H1 (cell line): ENCODE data around the gene MARCHF10. TPM values are rescaled to one million over a fixed set of nuclear protein-coding genes. Genes with fewer than 3 reads are reported as not detected.

Experiments used
- CTCF ChIA-PET: fragments of 300-600 bp; sonication (Branson Sonifier 250); formaldehyde crosslinking; loops from one replicate; lab custom pipeline; 2021; ENCODE audit not compliant: partially characterized antibody; lab: Charles Lee
- POLR2A ChIA-PET: fragments of 300-600 bp; sonication (Branson Sonifier 250); formaldehyde crosslinking; loops from one replicate; lab custom pipeline; 2021; ENCODE audit warnings: inconsistent platforms; ENCODE audit not compliant: partially characterized antibody; lab: Charles Lee
- DNase-seq, 2 experiments: peaks; one replicate each; pipeline versions ENCODE4 v3.0.0 to v3.0.0-alpha.2; 2010 to 2022; ENCODE audit warnings: low spot score in 2 of 2, low read depth in 1 of 2, mixed read lengths in 1 of 2
- FAIRE-seq: peaks from 2 replicates; lab custom pipeline; 2011; peaks lifted over from hg19 to GRCh38; lab: Jason Lieb, UNC
- H2AFZ ChIP-seq: 2 replicates; pipeline ENCODE4 v1.8.1; 2012; ENCODE audit warnings: low read length, inconsistent platforms
- H2AK5ac ChIP-seq: 2 replicates; pipeline ENCODE4 v1.6.1; 2013; ENCODE audit warnings: low read depth, low read length
- H2BK120ac ChIP-seq: replicated peaks from 2 replicates; pipeline ENCODE3; 2013; ENCODE audit warnings: low read depth, low read length, inconsistent platforms
- H2BK12ac ChIP-seq: 2 replicates; pipeline ENCODE4 v1.6.1; 2013; ENCODE audit warnings: low read depth, low read length
- H2BK15ac ChIP-seq: 2 replicates; pipeline ENCODE4 v1.6.1; 2013; ENCODE audit warnings: low read length
- H2BK20ac ChIP-seq: 2 replicates; pipeline ENCODE4 v1.6.1; 2013; ENCODE audit warnings: low read length
- H2BK5ac ChIP-seq: 2 replicates; pipeline ENCODE4 v1.6.1; 2013; ENCODE audit warnings: low read depth, low read length
- H3K14ac ChIP-seq: 2 replicates; pipeline ENCODE4 v1.6.1; 2013; ENCODE audit warnings: inconsistent platforms; ENCODE audit not compliant: insufficient read length
- H3K18ac ChIP-seq: 2 replicates; pipeline ENCODE4 v1.6.1; 2013; ENCODE audit warnings: low read length; ENCODE audit errors: extremely low read depth
- H3K23ac ChIP-seq: 2 replicates; pipeline ENCODE4 v1.6.1; 2013; ENCODE audit warnings: inconsistent platforms; ENCODE audit not compliant: insufficient read length
- H3K23me2 ChIP-seq: 2 replicates; pipeline ENCODE4 v1.6.1; 2013; ENCODE audit warnings: low read depth, low read length
- H3K27ac ChIP-seq: 2 replicates; pipeline ENCODE4 v1.6.1; 2011; ENCODE audit warnings: low read depth, low read length, inconsistent platforms
- H3K27me3 ChIP-seq, 4 experiments: replicated peaks in 1 of 4; 1 replicate in 1 of 4; 2 replicates in 3 of 4; pipeline versions ENCODE4 v1.6.1 to v1.8.1; 2011 to 2013; ENCODE audit warnings: low read length in 3 of 4, mild to moderate bottlenecking in 3 of 4, inconsistent platforms in 2 of 4, mixed read lengths in 2 of 4, moderate library complexity in 1 of 4; ENCODE audit not compliant: control insufficient read depth in 3 of 4, insufficient read depth in 3 of 4; ENCODE audit errors: extremely low read depth in 1 of 4
- H3K36me3 ChIP-seq, 4 experiments: 2 replicates each; pipeline versions ENCODE4 v1.6.1 to v1.8.1; 2011 to 2013; ENCODE audit warnings: mild to moderate bottlenecking in 4 of 4, low read length in 3 of 4, moderate library complexity in 2 of 4, control low read depth in 1 of 4, inconsistent platforms in 1 of 4; ENCODE audit not compliant: insufficient read depth in 4 of 4, control insufficient read depth in 2 of 4
- H3K4ac ChIP-seq: replicated peaks from 2 replicates; pipeline ENCODE3; 2013; ENCODE audit warnings: low read length, low read depth, mixed read lengths, inconsistent platforms; ENCODE audit not compliant: insufficient read length
- H3K4me1 ChIP-seq, 4 experiments: replicated peaks in 1 of 4; 1 replicate in 1 of 4; 2 replicates in 3 of 4; pipeline versions ENCODE4 v1.6.1 to v1.8.1; 2011 to 2013; ENCODE audit warnings: low read length in 3 of 4, inconsistent platforms in 2 of 4, mixed read lengths in 1 of 4; ENCODE audit not compliant: insufficient read depth in 4 of 4, control insufficient read depth in 3 of 4
- H3K4me2 ChIP-seq, 2 experiments: 2 replicates each; pipeline versions ENCODE4 v1.6.1 to v1.8.1; 2011 to 2013; ENCODE audit warnings: low read depth in 2 of 2, low read length in 2 of 2, control low read depth in 1 of 2, inconsistent platforms in 1 of 2, mild to moderate bottlenecking in 1 of 2; ENCODE audit not compliant: insufficient read depth in 1 of 2
- H3K4me3 ChIP-seq, 4 experiments: fragments of 200-600, 300-600 bp in 1 of 4; sonication (generic), shearing (Covaris generic), sonication (Bioruptor Twin) in 1 of 4; 2 replicates each; pipeline versions ENCODE4 v1.5.1 to v1.8.1; 2011 to 2016; ENCODE audit warnings: low read length in 4 of 4, low read depth in 3 of 4, control low read depth in 2 of 4, inconsistent platforms in 2 of 4, mild to moderate bottlenecking in 2 of 4, mixed read lengths in 1 of 4, moderate library complexity in 1 of 4; ENCODE audit not compliant: insufficient read depth in 2 of 4; ENCODE audit errors: extremely low read depth in 1 of 4
- H3K56ac ChIP-seq: replicated peaks from 2 replicates; pipeline ENCODE3; 2013; ENCODE audit warnings: low read depth, mild to moderate bottlenecking, mixed read lengths, low read length, inconsistent platforms; ENCODE audit not compliant: insufficient read length
- H3K79me1 ChIP-seq: 2 replicates; pipeline ENCODE4 v1.6.1; 2013; ENCODE audit warnings: low read depth, low read length, control low read depth
- H3K79me2 ChIP-seq, 2 experiments: 2 replicates each; pipeline versions ENCODE4 v1.6.1 to v1.8.1; 2012 to 2013; ENCODE audit warnings: low read length in 2 of 2, mild to moderate bottlenecking in 2 of 2, inconsistent platforms in 1 of 2; ENCODE audit not compliant: insufficient read depth in 2 of 2, control insufficient read depth in 1 of 2
- H3K9ac ChIP-seq, 4 experiments: replicated peaks in 1 of 4; 1 replicate in 1 of 4; 2 replicates in 3 of 4; pipeline versions ENCODE4 v1.6.1 to v1.8.1; 2011 to 2013; ENCODE audit warnings: low read depth in 3 of 4, low read length in 3 of 4, control low read depth in 2 of 4, mild to moderate bottlenecking in 2 of 4, moderate library complexity in 2 of 4, inconsistent platforms in 1 of 4; ENCODE audit errors: extremely low read depth in 1 of 4
- H3K9me3 ChIP-seq, 2 experiments: 2 replicates each; pipeline versions ENCODE4 v1.6.1 to v1.8.1; 2012 to 2013; ENCODE audit warnings: mild to moderate bottlenecking in 2 of 2, moderate library complexity in 2 of 2, control low read depth in 1 of 2, inconsistent platforms in 1 of 2, low read depth in 1 of 2, low read length in 1 of 2, mixed read lengths in 1 of 2; ENCODE audit not compliant: insufficient read depth in 2 of 2
- H4K20me1 ChIP-seq, 2 experiments: replicated peaks in 1 of 2; 2 replicates each; pipeline versions ENCODE3 to v1.8.1; 2011 to 2013; ENCODE audit warnings: inconsistent platforms in 2 of 2, low read length in 2 of 2, mild to moderate bottlenecking in 1 of 2; ENCODE audit not compliant: insufficient read depth in 2 of 2, control insufficient read depth in 1 of 2
- H4K5ac ChIP-seq: 2 replicates; pipeline ENCODE4 v1.6.1; 2013; ENCODE audit warnings: low read length, low read depth, mixed read lengths, inconsistent platforms; ENCODE audit not compliant: insufficient read length
- H4K8ac ChIP-seq: 2 replicates; pipeline ENCODE4 v1.8.0; 2013; ENCODE audit warnings: mild to moderate bottlenecking, moderate library complexity, low read length, inconsistent platforms; ENCODE audit not compliant: insufficient read depth; ENCODE audit errors: extremely low read depth
- H4K91ac ChIP-seq: replicated peaks from 2 replicates; pipeline ENCODE3; 2013; ENCODE audit warnings: low read length, mixed read lengths, inconsistent platforms; ENCODE audit not compliant: insufficient read length
- BACH1 ChIP-seq: IDR thresholded peaks from 2 replicates; pipeline ENCODE4 v1.6.1; 2012; ENCODE audit warnings: low read length, improper control_type of control experiment
- BCL11A ChIP-seq, 2 experiments: IDR thresholded peaks; one replicate each; pipeline ENCODE4 v1.6.1; 2011; ENCODE audit warnings: low read depth in 2 of 2, low read length in 2 of 2, mild to moderate bottlenecking in 2 of 2
- CBX8 ChIP-seq: fragments of 300-800, 300-1000 bp; sonication (generic); IDR thresholded peaks from 2 replicates; pipeline ENCODE4 v1.7.1; 2016; ENCODE audit warnings: low read depth, low read length, borderline replicate concordance
- CEBPB ChIP-seq: IDR thresholded peaks from 2 replicates; pipeline ENCODE4 v1.6.1; 2012; ENCODE audit warnings: low read depth, low read length
- CHD2 ChIP-seq: IDR thresholded peaks from 2 replicates; pipeline ENCODE4 v1.6.1; 2012; ENCODE audit warnings: low read length, improper control_type of control experiment
- FOSL1 ChIP-seq: IDR thresholded peaks from 2 replicates; pipeline ENCODE4 v1.6.1; 2011; ENCODE audit warnings: mild to moderate bottlenecking, low read depth, low read length, moderate library complexity; ENCODE audit not compliant: insufficient read depth
- HDAC2 ChIP-seq, 2 experiments: fragments of 300-600 bp in 1 of 2; sonication (generic) in 1 of 2; IDR thresholded peaks; 2 replicates each; pipeline ENCODE4 v1.6.1; 2011 to 2012; ENCODE audit warnings: low read depth in 2 of 2, low read length in 2 of 2, mild to moderate bottlenecking in 2 of 2, moderate library complexity in 2 of 2, borderline replicate concordance in 1 of 2, inconsistent platforms in 1 of 2
- MAFK ChIP-seq: IDR thresholded peaks from 2 replicates; pipeline ENCODE4 v1.6.1; 2012; ENCODE audit warnings: low read depth, mild to moderate bottlenecking, improper control_type of control experiment, low read length
- POLR2A ChIP-seq, 2 experiments: IDR thresholded peaks; 1 replicate in 1 of 2; 2 replicates in 1 of 2; pipeline ENCODE4 v1.6.1; 2011; ENCODE audit warnings: low read depth in 2 of 2, low read length in 2 of 2, mild to moderate bottlenecking in 2 of 2; ENCODE audit errors: control extremely low read depth in 1 of 2
- RBBP5 ChIP-seq: IDR thresholded peaks from 2 replicates; pipeline ENCODE4 v1.7.1; 2012; ENCODE audit warnings: low read depth, mild to moderate bottlenecking, inconsistent platforms, low read length, moderate library complexity, borderline replicate concordance
- RNF2 ChIP-seq: fragments of 200-900, 300-1000 bp; sonication (generic); IDR thresholded peaks from 2 replicates; pipeline ENCODE4 v1.7.1; 2016; ENCODE audit warnings: borderline replicate concordance, low read depth, mild to moderate bottlenecking, antibody characterized with exemption, low read length; ENCODE audit not compliant: poor library complexity, severe bottlenecking; ENCODE audit errors: missing control alignments
- SP1 ChIP-seq: IDR thresholded peaks from 2 replicates; pipeline ENCODE4 v1.6.1; 2011; ENCODE audit warnings: low read depth, low read length
- SRF ChIP-seq: IDR thresholded peaks from 2 replicates; pipeline ENCODE4 v1.6.1; 2011; ENCODE audit warnings: mild to moderate bottlenecking, low read depth, low read length, moderate library complexity
- SUZ12 ChIP-seq: fragments of 200-600 bp; sonication (generic); IDR thresholded peaks from 2 replicates; pipeline ENCODE4 v1.6.1; 2012; ENCODE audit warnings: mild to moderate bottlenecking, inconsistent platforms, low read length, moderate library complexity, mixed read lengths
- TEAD4 ChIP-seq: IDR thresholded peaks from 2 replicates; pipeline ENCODE4 v1.6.1; 2012; ENCODE audit warnings: low read depth, low read length, inconsistent platforms, mixed read lengths
- YY1 ChIP-seq: IDR thresholded peaks from 2 replicates; pipeline ENCODE4 v1.6.1; 2011; ENCODE audit warnings: low read depth, mild to moderate bottlenecking, low read length
- WGBS, 2 experiments: shearing (Covaris generic) in 1 of 2; methylation state at CpG; one replicate each; pipeline versions ENCODE4 v1.1.6 to v1.1.7; 2013 to 2015; ENCODE audit warnings: low lambda C conversion rate in 2 of 2, mixed read lengths in 2 of 2, inconsistent platforms in 1 of 2, low coverage in 1 of 2, missing lambda C conversion rate in 1 of 2; ENCODE audit not compliant: insufficient replicate concordance in 2 of 2, insufficient coverage in 1 of 2, insufficient read length in 1 of 2; ENCODE audit errors: extremely low coverage in 1 of 2, missing lambda C conversion rate in 1 of 2; 5-methylcytosine and 5-hydroxymethylcytosine counted together
- polyA plus RNA-seq, 7 experiments: library from polyadenylated mRNA; depleted of rRNA in 3 of 7; stranded (reverse) in 5 of 7; unstranded in 2 of 7; fragments of >200 nt in 5 of 7; fragments of 200-250 nt in 2 of 7; gene quantifications; 1 replicate in 5 of 7; 2 replicates in 1 of 7; 4 replicates in 1 of 7; pipeline versions ENCODE4 v1.2.1 to v1.2.3, GENCODE V29; 2011 to 2013; ENCODE audit warnings: missing spikeins in 2 of 7, mixed read lengths in 2 of 7
- total RNA-seq: library from RNA; stranded (reverse); fragmentation: NEBNext Ultra II Directional; extraction: Animal tissue kit (Norgen Biotek cat#: 25700); gene quantifications from 2 replicates; pipeline ENCODE4 v1.2.1, GENCODE V29; 2021

MARCHF10 gene
- total and polyA plus RNA-seq, 2 of the 8 experiments (the other 6 are each of a cell fraction or from before 2014, with no cell fraction given): 0.48 to 0.73 TPM

GRCh38 chr17:62852195-62852594 is 44.1 kb upstream of the MARCHF10 start:
- Histone ChIP-seq H3K4ac (no peak overlapping the region), H3K23ac (no peak overlapping the region), H4K20me1 (no peaks in the 10 kb centered on the region), H2AK5ac (no peak overlapping the region), H2AFZ (no peak overlapping the region), H3K4me2 (no peak overlapping the region), H4K5ac (no peak overlapping the region), H2BK120ac (no peak overlapping the region), H2BK20ac (no peak overlapping the region), H3K27ac (no peak overlapping the region), H3K4me3 (no peak overlapping the region), H3K36me3 (no peaks in the 10 kb centered on the region), H3K9me3 (no peaks in the 10 kb centered on the region), H3K4me1 (no peaks in the 10 kb centered on the region), H2BK12ac (no peak overlapping the region), H4K91ac (no peak overlapping the region), H3K9ac (no peak overlapping the region), H3K79me1 (no peaks in the 10 kb centered on the region), H3K79me2 (no peaks in the 10 kb centered on the region), H3K18ac (no peak overlapping the region), H3K14ac (no peak overlapping the region), H2BK5ac (no peak overlapping the region), H3K56ac (no peak overlapping the region), H4K8ac (no peak overlapping the region), H2BK15ac (no peak overlapping the region), H3K27me3 (no peaks in the 10 kb centered on the region), H3K23me2 (no peaks in the 10 kb centered on the region)
- POLR2A ChIA-PET: no interaction called here
- FAIRE-seq: no peak
- no peak for DNase-seq
- 83% methylated on average over 2 of the region's 2 CpGs; no CpG with 5 or more reads in 1 of the 2 experiments for WGBS, 2 experiments
- CTCF ChIA-PET: interaction anchor here (1.0 kb wide), 1 partner anchor 180 kb away, joined by 3 read pairs; no protein-coding TSS in a partner anchor
- TF ChIP-seq BACH1 (no peak), YY1 (no peak), MAFK (no peak), SUZ12 (no peak), HDAC2 (IDR thresholded peaks at IDR 0.05; ENCODE audit: borderline replicate concordance in 1 of 2, low read depth in 2 of 2, low read length in 2 of 2) (no peak), BCL11A (IDR thresholded peaks at IDR 0.05; ENCODE audit: low read depth in 2 of 2, low read length in 2 of 2) (no peak), RBBP5 (no peak), CHD2 (no peak), POLR2A (IDR thresholded peaks at IDR 0.05; ENCODE audit: control extremely low read depth in 1 of 2, low read depth in 2 of 2, low read length in 2 of 2) (no peak), RNF2 (no peak), CEBPB (no peak), CBX8 (no peak), TEAD4 (no peak), SRF (no peak), SP1 (no peak), FOSL1 (no peak)
